NOMO-1 treated with dmso at 0.1 percent for 144 hours (cell line): ENCODE measurements around the gene ADAMTS17.

ENCODE experiments used
- DNase-seq: peaks from one replicate; lab custom pipeline; 2025; ENCODE audit not compliant: unreplicated experiment; lab: John Stamatoyannopoulos, UW

The ADAMTS17 gene

GRCh38 chr15:100057281-100057680, 284.5 kb downstream of the ADAMTS17 start:
- no peak for DNase-seq

DNA sequence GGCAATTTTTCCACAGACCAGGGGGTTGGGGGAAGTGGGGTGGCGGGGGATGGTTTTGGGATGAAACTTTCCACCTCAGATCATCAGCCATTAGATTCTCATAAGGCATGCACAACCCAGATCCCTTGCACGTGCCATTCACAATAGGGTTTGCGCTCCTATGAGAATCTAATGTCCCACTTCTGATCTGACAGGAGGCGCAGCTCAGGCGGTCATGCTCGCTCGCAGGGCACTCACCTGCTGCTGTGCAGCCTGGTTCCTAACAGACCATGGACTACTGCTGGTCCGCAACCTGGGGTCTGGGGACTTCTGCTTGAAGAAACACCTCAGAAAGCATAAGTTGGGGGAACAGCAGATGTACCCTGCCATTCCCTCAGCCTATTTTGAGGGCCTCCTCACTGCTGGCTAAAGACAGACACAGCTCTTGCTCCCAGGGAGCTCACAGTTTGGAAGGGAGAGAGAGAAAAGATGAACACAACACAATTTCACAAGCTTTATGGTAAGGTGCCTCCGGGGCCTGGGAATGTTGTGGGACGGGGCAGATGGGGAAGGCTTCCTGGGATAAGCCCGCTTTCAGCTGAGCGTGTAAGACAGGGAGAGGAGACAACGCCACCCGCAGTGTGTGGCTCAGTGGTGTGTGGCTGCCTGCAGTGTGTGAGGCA, 285.2 kb downstream of the ADAMTS17 start:
- no peak for DNase-seq

- no peak for DNase-seq
These were observed 286.0 kb downstream of the ADAMTS17 start for GRCh38 chr15:100055821-100056220.

DNA sequence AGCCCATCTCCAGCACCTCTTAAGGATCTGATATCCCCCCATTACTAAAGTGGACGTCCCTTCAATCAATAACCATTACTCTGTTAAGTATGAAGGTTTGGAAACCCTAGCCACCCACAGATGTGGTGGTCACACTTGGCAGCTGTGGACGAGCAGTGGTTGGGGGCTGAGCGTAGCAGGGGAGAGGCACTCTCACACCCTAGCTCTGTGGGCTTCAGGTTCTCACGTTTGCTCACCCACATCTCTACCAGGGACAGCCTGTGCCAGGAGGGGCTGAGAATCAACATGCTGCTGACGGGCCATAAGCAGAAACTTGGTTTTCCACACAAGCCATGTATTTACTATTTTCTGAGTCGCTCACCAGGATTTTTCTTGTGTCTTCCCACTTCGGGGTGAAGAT, 287.2 kb downstream of the ADAMTS17 start:
- DNase-seq: no peak

DNA sequence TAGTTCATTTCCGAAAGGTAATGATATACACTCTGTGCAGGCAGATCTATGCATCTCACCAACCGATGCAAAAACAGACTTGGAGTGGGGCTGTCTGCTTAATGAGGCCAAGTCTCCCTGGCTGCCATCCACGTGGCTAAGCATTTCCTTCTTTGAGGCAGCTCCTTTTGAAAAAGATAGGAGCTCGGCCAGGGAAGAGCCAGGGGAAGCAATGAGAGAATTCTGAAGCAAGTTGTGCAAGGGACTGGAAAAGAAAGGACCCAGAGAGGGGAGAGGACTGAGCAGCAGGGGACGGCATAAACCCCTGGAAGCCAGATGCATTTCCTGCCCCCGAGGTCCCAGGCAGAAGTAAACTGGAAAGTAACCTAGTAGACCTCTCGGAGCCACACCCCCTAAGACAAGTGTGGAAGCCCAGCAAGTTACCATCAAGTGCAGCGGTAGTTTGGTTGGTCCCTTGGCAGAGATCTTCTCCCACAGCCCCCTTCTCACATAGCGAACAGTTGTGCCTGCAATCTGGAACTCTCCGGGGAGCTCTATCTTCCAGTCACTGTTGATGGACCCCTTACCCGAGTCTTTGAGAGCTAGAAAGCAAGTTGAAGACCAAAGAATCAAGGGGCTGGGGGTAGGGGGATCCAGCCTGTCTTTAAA, 288.2 kb downstream of the ADAMTS17 start:
- DNase-seq: no peak

DNA sequence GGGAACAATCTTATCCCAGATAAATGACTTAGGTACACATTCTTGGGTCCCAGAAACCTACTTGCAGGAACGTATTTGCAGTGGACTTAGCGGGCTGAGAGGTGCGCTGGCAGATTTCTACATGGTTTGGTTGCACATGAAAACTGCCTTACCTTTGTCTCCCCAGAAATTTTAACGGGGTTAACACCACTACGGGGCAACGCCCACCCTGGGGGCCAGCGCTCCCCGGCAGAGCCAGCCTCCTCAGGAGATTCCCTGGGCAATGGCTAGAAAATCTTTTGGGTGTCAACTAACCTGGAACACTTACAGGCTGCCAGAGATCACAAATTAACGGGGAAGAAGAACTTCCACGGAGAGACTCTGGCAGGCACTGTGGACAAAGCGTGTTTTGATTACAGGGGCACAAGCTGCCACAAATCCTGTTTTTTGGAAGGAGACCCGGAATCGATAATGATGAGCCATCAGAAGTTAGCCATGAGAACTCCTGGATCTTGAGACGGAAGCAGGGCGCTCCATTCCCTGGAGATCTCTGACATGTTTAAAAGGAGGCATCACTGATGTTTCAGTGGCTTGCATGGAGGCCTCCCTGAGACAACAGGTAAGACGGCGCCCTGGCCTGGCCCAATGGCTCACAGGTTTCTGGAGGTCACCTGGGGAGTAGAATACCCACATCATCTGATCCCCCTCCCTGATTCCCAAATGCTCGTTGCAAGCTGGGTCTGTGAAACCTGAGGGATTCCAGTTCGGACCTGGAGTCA, 288.9 kb downstream of the ADAMTS17 start:
- no peak for DNase-seq

DNA sequence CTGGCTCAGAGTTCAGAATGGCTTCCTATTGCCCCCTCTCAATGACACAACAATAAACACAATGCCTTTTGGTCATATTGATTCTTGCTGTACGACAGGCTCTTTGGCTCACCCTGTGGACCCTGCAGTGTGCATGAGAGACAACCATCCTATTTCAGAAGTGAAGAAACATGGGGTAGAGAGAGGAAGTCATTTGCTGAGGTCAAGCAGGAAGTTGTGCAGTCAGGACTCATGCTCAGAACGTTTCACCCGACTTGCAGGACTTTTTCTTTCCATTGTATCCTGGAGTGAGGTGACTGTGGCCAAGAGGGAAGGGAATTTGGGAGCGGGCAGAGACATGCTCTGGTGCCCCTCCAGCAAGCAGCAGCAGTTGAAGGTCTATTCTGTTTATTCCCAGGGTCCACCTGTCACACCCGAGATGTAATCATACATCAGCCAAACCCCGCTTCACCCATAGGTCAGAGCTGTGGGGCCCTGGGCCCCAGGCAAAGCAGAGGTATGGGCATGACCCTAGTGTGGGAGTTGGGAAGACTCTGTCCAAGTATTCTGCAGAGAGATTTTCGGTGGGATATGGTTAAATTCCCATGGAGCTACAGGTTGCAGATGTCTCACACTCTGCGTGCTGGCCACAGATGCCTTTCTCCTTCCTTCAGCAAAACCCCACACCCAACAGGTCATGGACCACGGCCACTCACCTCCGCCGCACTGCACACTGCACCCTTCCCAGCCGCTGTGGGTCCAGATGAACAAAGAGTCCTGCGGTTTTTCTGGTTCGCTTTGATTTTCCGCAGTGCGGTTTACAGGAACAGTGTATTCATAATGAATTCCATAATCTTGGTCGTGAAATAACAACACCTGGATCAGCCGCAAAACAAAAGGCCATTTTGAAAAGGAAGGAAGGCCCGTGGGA, 290.6 kb downstream of the ADAMTS17 start:
- DNase-seq: peak; percentile 26

DNA sequence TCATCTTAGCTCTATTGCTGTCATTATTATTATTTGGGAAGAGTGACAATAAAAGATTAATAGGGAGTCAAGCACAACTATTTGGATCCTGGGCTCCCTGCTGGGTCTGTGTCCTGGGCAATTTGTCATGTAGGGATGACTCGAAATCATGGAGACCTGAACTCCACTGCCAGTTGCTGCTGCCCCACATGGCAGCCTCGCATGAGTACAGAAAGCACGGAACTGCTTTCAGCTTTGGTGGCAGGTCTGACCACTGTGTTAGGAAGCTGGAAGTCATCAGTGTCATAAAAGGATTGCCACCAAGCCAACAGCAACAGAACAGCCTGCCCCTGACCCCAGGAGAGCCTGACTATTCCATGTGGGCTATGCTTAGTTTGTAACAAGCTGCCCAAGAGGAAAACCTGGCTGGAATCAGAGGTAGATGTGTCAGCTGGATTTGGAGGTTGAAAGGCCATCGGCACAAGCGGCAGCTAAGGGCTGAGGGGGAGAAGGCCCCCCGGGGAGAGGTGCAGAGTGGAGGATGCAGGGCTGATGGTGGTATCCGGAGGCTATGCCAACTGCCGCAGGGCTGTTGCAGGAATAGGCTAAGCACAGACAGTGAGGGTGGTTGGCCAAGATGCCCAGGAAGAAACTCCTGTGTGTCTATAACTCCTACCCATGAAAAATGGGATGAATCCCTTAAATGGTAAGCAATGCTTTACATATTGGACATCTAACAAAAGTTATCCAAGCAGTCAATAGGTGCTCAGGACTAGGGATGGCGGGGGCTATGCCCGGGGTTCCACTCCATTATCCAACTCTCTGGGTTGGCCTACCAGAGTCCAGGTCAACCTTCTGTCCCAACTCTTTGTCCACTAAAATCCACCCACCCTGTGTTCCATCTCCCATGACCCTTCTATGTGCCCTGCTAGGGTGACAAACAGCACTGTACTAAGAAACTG, 291.6 kb downstream of the ADAMTS17 start:
- DNase-seq: no peak

- DNase-seq: no peak
These were observed 292.3 kb downstream of the ADAMTS17 start for GRCh38 chr15:100049483-100049882.

DNA sequence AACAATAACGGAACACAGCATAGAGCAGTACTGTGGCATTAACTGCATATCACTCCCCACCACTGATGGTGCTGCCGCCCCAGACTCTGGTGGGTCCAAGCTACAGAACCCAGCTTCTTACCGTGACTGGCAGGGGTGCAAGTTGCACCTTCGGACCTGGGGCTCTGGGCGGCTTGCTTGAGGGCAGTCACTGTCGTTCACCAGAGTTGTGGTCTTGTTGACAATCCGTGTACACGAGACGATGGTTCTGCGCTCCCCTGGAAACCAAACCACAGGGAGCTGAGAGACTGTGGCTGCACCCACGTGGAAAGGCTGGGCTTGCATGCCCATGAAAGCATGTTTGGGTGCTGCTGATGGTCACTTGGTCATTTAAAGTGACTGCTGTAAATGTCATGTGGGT, 293.0 kb downstream of the ADAMTS17 start:
- no peak for DNase-seq

GRCh38 chr15:100043692-100044091, 298.1 kb downstream of the ADAMTS17 start:
- no peak for DNase-seq

GRCh38 chr15:100043068-100043641, 298.6 kb downstream of the ADAMTS17 start:
- DNase-seq: no peak

- DNase-seq: no peak
These were observed 299.2 kb downstream of the ADAMTS17 start for GRCh38 chr15:100042558-100042957.

GRCh38 chr15:100041127-100041828, 300.5 kb downstream of the ADAMTS17 start:
- no peak for DNase-seq

DNA sequence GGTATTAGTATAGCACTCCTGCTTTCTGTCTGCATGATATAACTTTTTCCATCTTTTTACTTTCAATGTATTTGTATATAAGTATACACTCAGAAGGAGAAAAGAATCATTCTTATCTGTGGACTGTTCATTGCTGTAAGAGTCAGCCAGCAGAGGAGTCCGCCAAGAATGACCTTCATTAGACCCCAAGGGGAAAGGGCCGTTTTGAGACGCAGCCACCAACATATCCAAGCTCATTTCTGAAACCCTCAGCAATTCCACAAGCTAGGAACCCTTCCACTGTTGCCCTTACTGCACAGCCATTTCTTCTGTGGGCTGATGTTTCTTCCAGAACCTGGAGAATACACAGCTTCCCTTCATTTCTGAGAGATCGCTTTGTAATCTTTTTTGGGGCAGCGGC, 301.8 kb downstream of the ADAMTS17 start:
- DNase-seq: no peak

DNA sequence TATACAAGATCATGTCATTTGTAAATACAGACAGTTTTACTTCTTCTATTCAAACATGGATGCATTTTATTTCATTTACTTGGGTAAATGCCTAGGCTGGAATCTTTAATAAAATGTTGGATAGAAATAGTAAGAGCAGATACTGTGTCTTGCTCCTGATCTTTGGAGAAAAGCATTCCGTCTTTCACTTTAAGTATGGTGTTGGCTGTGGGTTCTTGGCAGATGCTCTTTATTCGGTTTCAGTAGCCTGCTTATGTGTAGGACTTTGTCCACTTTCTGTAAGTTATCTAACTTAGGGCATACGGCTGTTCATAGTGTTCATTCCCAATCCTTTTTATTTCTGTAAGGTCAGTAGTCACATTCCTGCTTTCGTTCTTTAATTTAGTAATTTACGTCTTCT, 303.0 kb downstream of the ADAMTS17 start:
- no peak for DNase-seq

- no peak for DNase-seq
These were observed 303.9 kb downstream of the ADAMTS17 start for GRCh38 chr15:100037901-100038300.

- DNase-seq: no peak
These were observed 305.8 kb downstream of the ADAMTS17 start for GRCh38 chr15:100036015-100036414.

GRCh38 chr15:100034191-100034590, 307.6 kb downstream of the ADAMTS17 start:
- no peak for DNase-seq
